Astrocyte (in vitro differentiated cells and primary cell): ENCODE measurements around the gene ARMH3. TPM values are rescaled to one million over a fixed set of nuclear protein-coding genes. Genes with fewer than 3 reads are reported as not detected.

Experiments
- DNase-seq: peaks from one replicate; pipeline ENCODE4 v3.0.0-alpha.2; 2010; ENCODE audit warnings: low read depth
- FAIRE-seq: peaks from 2 replicates; lab custom pipeline; 2011; peaks lifted over from hg19 to GRCh38; lab: Jason Lieb, UNC
- H2AFZ ChIP-seq: 2 replicates; pipeline ENCODE4 v1.6.0; 2012; ENCODE audit warnings: low read depth, low read length, inconsistent platforms
- H3K27ac ChIP-seq: 2 replicates; pipeline ENCODE4 v1.5.1; 2011; ENCODE audit warnings: low read depth, low read length, inconsistent platforms
- H3K27me3 ChIP-seq: 2 replicates; pipeline ENCODE4 v1.6.0; 2011; ENCODE audit warnings: low read length, inconsistent platforms; ENCODE audit not compliant: insufficient read depth
- H3K36me3 ChIP-seq: 2 replicates; pipeline ENCODE4 v1.5.1; 2011; ENCODE audit warnings: low read length, inconsistent platforms; ENCODE audit not compliant: insufficient read depth
- H3K4me1 ChIP-seq: 2 replicates; pipeline ENCODE4 v1.5.1; 2011; ENCODE audit warnings: low read length, inconsistent platforms; ENCODE audit not compliant: insufficient read depth
- H3K4me2 ChIP-seq: 2 replicates; pipeline ENCODE4 v1.6.0; 2012; ENCODE audit warnings: low read length, inconsistent platforms
- H3K4me3 ChIP-seq: 2 replicates; pipeline ENCODE4 v1.5.1; 2011; ENCODE audit warnings: low read depth, mild to moderate bottlenecking, low read length, inconsistent platforms; ENCODE audit not compliant: insufficient read depth
- H3K79me2 ChIP-seq: 2 replicates; pipeline ENCODE4 v1.6.0; 2012; ENCODE audit warnings: mild to moderate bottlenecking, low read length, inconsistent platforms; ENCODE audit not compliant: insufficient read depth
- H3K9ac ChIP-seq: 2 replicates; pipeline ENCODE4 v1.6.0; 2012; ENCODE audit warnings: mild to moderate bottlenecking, low read length, inconsistent platforms
- H3K9me3 ChIP-seq: 2 replicates; pipeline ENCODE4 v1.5.1; 2012; ENCODE audit warnings: low read depth, mild to moderate bottlenecking, low read length, inconsistent platforms; ENCODE audit not compliant: insufficient read depth
- H4K20me1 ChIP-seq: 2 replicates; pipeline ENCODE4 v1.6.0; 2012; ENCODE audit warnings: low read length, inconsistent platforms; ENCODE audit not compliant: insufficient read depth
- H3K27ac Mint-ChIP-seq: one replicate; pipeline ENCODE4 v1.8.0; 2021; ENCODE audit warnings: mild to moderate bottlenecking, mixed read lengths; ENCODE audit not compliant: unreplicated experiment
- H3K27me3 Mint-ChIP-seq: one replicate; pipeline ENCODE4 v1.8.0; 2021; ENCODE audit warnings: low read depth, mixed read lengths; ENCODE audit not compliant: unreplicated experiment
- H3K36me3 Mint-ChIP-seq: one replicate; pipeline ENCODE4 v1.8.0; 2021; ENCODE audit warnings: low read depth, mixed read lengths; ENCODE audit not compliant: unreplicated experiment
- H3K4me1 Mint-ChIP-seq: one replicate; pipeline ENCODE4 v1.8.0; 2021; ENCODE audit warnings: low read depth, mixed read lengths; ENCODE audit not compliant: unreplicated experiment
- H3K4me3 Mint-ChIP-seq: one replicate; pipeline ENCODE4 v1.8.0; 2021; ENCODE audit warnings: mild to moderate bottlenecking, moderate library complexity, mixed read lengths; ENCODE audit not compliant: unreplicated experiment
- H3K9me3 Mint-ChIP-seq: one replicate; pipeline ENCODE4 v1.8.0; 2021; ENCODE audit warnings: mild to moderate bottlenecking, mixed read lengths; ENCODE audit not compliant: unreplicated experiment
- EZH2 ChIP-seq: IDR thresholded peaks from 2 replicates; pipeline ENCODE4 v1.6.1; 2012; ENCODE audit warnings: mild to moderate bottlenecking, low read length, inconsistent platforms; ENCODE audit not compliant: insufficient read depth
- total RNA-seq: library from RNA; stranded (reverse); gene quantifications from 2 replicates; pipeline ENCODE4 v1.2.1, GENCODE V29; 2021
- TF ChIP-seq, protein P1 (sequence below): IDR thresholded peaks from 2 replicates; pipeline ENCODE4 v1.5.1; 2011; ENCODE audit warnings: low read depth, mild to moderate bottlenecking, inconsistent platforms, low read length, moderate library complexity; ENCODE audit not compliant: insufficient read depth

The ARMH3 gene
- total RNA-seq, 1 donor from 2014 or later: 22.6 TPM

DNA sequence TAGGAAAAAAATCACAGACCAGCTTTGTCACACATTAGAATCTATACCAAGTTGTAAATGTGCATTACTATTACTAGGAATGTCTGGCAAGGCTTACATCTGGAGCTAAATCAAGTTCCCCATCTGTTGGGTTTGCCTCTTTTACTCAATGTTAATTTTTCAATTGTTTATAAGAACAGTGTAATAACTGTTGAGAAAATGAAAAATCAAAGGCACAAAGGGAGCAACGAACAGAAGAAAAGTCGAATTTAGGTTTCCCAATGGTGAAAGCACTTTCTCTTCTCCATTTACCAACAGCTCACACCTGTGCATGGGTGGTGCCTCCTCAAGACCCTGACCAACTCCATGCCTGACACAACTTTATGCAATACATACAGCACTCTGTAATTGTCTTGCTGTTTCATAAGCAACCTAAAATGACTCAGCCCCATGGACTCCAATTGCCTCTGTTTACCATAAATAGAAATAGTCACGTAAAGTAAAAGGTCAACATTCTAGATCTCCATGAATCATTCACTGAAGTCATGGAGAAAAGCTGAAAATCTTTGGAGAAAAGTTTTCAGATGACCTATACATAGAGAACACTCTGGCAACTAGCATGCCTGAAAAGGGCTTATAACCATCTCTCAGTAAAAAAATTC, 116.8 kb downstream of the ARMH3 start:
- Histone ChIP-seq H3K4me2 (peak overlapping the region; percentile 61), H3K27ac (peak overlapping the region; percentile 74), H4K20me1 (no peaks in the 10 kb centered on the region), H3K27me3 (no peaks in the 10 kb centered on the region), H3K4me3 (peak overlapping the region; percentile 13), H3K79me2 (no peaks in the 10 kb centered on the region), H3K9ac (peak overlapping the region; percentile 53), H3K36me3 (no peaks in the 10 kb centered on the region), H3K9me3 (no peaks in the 10 kb centered on the region), H3K4me1 (peaks cover 44% of the 10 kb centered on the region), H2AFZ (no peak overlapping the region)
- Mint-ChIP-seq H3K4me3 (peak overlapping the region; percentile 54), H3K9me3 (peaks cover 2% of the 10 kb centered on the region), H3K27me3 (no peaks in the 10 kb centered on the region), H3K36me3 (peaks cover 3% of the 10 kb centered on the region), H3K4me1 (peaks cover 62% of the 10 kb centered on the region), H3K27ac (peak overlapping the region; percentile 91)
- DNase-seq: peak; percentile 91
- TF ChIP-seq, protein P1, sequence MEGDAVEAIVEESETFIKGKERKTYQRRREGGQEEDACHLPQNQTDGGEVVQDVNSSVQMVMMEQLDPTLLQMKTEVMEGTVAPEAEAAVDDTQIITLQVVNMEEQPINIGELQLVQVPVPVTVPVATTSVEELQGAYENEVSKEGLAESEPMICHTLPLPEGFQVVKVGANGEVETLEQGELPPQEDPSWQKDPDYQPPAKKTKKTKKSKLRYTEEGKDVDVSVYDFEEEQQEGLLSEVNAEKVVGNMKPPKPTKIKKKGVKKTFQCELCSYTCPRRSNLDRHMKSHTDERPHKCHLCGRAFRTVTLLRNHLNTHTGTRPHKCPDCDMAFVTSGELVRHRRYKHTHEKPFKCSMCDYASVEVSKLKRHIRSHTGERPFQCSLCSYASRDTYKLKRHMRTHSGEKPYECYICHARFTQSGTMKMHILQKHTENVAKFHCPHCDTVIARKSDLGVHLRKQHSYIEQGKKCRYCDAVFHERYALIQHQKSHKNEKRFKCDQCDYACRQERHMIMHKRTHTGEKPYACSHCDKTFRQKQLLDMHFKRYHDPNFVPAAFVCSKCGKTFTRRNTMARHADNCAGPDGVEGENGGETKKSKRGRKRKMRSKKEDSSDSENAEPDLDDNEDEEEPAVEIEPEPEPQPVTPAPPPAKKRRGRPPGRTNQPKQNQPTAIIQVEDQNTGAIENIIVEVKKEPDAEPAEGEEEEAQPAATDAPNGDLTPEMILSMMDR: no peak
- no peak for TF ChIP-seq EZH2
- FAIRE-seq: peak; percentile 98

DNA sequence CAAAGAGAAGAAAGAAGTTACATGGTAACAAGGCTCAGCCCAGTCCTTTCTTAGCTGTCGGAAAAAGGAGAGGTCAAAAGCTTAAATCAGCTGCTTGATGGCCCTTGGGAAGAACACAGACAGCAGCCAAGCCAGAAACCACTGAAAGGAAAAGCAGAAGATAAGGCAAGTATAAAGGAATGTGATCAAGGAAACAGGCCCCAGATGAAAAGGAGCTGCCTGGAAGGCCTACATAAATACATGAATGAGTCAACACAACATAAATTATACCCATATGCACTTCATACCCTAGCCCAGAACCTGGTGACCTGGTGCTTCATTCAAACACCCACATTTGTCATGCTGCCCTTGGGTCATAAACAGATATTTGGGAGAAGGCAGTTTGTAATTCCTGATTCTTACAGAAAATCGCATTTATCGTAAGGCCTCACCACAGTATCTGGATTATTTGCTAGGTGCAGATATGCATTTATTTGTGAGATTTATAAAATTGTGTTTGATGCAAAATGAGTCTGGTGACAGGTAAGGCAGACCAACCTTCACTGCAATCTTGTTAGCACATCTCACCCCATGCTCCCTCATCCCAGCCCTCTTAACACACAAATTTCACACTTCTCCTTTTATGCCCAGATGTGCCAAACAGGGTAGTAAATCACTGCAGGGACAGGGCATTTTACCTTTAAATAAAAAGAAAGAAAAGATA, 117.5 kb downstream of the ARMH3 start:
- Mint-ChIP-seq H3K9me3 (peaks cover under 1% of the 10 kb centered on the region), H3K4me1 (peaks cover 66% of the 10 kb centered on the region), H3K36me3 (peaks cover 2% of the 10 kb centered on the region), H3K27ac (peak overlapping the region; percentile 91), H3K4me3 (no peak overlapping the region), H3K27me3 (no peaks in the 10 kb centered on the region)
- no peaks in the 10 kb centered on the region for H4K20me1 ChIP-seq
- no peaks in the 10 kb centered on the region for H3K9me3 ChIP-seq
- H3K4me1 ChIP-seq: peaks cover 44% of the 10 kb centered on the region
- DNase-seq (peak; percentile 96), FAIRE-seq (peak; percentile 93)
- H3K4me2 ChIP-seq: peak overlapping the region; percentile 61
- H2AFZ ChIP-seq: no peak overlapping the region
- H3K9ac ChIP-seq: peak overlapping the region; percentile 15
- peak overlapping the region; percentile 74 for H3K27ac ChIP-seq
- no peaks in the 10 kb centered on the region for H3K36me3 ChIP-seq
- H3K79me2 ChIP-seq: no peaks in the 10 kb centered on the region
- no peaks in the 10 kb centered on the region for H3K27me3 ChIP-seq
- no peak for TF ChIP-seq EZH2
- TF ChIP-seq, protein P1: no peak
- H3K4me3 ChIP-seq: no peak overlapping the region
